ENCODE results near the gene GRID1.

The GRID1 gene

DNA sequence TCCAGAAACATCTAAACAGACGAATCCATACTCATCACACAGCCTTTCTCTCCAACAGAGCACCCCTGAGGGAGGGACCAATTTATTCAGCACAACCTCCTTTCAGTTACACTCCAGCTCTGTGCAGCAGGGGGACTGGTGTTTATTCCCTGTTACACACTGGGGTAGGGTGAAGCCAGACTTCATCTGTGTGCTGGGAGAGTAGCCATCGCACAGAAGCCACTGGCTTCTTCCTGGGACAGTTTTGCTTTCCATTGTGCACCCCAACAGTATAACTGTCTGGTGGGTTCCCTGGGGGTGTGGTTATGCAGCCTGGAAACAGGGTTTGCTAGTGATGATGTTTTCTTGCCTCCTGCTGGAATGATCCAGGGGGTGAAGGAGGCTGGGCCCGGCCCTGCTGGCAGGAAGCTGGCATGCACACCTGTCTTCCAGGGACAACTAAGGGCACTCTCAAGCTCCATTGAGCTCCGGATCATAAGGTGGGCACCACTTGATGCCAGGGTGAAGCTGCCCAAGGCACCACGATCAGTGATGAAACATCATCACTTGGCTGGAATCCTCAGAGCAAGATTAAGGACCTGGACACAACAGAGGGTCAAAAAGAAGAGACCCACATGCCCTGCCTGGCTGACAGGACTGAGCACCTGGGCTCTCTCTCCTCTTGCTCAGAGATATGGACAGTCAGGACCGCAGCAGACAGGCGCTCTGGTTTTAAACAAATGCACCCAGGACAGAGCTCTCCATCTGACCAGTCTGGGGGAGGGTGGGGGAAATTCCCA, 293.2 kb downstream of the GRID1 start:
- no peak for ATAC-seq

DNA sequence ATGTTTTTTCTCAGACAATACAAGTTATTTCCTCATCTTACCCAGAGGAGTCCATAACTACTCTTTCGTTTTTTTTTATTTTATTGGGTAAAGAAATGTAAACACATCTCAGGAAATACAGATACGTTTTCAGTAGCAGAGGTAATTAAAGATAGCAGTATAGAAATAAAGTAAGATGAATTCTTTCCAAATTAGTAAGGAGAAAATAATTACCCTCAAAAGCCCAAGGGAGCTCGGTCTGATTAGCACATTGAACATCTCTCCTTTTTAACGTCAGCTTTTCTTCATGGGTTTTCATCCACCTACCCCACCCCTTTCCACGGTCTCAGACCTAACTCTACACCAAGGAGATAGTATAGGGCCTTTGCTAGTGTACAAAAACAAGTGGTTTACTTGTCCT, 294.2 kb downstream of the GRID1 start:
- ATAC-seq: no peak

DNA sequence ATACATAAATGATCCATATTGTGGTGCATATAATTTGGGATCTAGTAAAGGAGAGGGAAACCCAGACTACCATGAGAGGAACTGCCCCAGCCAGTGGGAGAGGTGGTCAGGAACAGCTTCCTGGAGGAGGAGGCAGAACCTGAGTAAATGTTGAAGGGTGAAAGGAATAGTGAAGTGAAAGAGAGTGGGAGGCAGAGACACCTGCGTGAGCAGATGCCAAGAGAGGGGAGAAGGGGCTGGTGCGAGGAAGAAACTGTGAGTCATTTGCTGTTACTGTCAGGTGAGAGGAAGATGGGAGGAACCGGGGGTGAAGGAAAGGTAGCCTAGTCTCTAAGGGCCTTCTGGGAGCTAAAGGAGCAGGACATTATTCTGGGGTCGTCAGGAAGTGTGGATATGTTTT, 294.8 kb downstream of the GRID1 start:
- ATAC-seq: no peak

- no peak for ATAC-seq
These were observed 295.4 kb downstream of the GRID1 start for GRCh38 chr10:86071145-86071544.

DNA sequence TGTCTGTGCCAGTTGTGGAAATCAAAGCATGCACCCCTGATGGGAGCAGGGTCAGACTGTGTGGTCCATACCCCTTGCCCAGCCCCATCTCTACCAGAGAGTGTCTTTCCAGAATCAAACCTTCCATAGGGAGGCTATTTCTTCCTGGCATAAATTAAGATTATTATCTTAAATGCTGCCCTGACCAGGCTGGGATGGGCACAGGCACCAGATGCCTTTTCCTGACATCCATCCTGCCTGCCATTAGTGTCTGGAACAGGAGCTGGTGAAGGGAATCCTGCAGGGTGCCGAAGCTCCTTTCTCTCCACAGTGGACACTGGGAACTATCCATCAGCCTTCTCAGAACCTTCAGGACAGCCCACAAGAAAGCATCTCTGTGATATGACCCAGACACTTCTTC, 296.3 kb downstream of the GRID1 start:
- ATAC-seq: no peak

DNA sequence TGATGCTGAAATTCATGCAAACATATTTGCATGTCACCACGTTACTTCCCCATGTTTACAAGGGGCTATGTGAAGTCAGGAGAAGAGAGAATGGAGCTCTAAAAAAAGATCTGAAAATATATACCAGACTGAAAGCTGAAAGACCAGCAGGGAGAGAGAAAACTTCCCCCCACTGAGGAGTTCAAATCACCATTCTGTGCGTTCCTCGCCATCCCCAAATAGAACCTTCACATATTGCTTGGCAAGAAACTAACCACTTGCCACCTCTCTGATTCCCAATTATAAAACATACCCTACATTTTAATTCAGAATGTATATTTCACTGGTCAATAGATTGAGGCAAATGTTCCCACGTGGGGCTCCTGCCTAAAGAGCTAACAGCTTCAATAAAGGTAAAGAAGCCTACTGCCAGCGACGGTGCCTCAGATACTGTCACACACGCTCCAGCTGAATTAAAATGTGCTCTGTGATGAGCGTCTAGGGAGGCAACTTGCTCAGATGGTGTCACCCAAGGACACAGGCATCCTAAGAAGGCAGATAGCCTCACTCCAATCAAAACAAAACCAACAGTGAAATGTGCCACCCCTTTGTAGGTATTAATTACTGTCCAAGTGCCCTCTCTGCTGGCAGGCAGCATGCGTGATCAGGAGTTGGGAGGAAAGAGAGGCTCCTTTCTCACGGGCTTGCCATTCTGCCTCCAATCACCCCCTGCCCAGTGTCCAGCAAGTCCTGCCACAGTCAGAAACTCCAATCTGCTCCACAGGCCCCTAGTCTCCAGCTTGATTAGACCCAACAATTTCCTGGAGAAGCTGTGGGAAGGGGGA, 298.2 kb downstream of the GRID1 start:
- ATAC-seq: no peak

- no peak for ATAC-seq
These were observed 299.1 kb downstream of the GRID1 start for GRCh38 chr10:86067436-86068050.

- no peak for ATAC-seq
These were observed 299.9 kb downstream of the GRID1 start for GRCh38 chr10:86066696-86067095.

DNA sequence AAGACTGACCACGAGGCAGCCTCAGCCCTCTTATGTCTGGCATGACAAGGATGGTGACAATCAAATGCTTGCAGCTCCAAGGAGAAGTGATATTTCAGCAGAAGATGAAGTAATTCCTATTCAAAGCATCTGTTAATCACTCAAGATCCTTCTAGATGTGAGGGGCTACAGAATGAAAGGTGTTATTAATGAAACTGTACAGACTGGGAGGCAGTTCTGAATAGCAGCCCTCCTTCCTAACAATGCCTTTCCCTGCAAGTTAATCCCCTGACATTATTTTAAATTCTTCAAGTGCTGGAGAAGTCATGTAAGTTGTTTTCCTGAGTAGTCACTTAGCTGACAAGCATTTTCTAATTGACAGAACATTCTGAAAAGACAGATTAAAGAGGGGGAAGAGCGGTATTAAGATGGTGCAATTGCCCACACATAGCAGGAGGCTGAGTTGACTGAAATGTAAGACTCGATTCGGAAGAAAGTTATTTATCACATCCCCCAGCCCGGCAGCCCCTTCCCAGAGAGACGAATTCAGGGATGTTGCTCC, 300.8 kb downstream of the GRID1 start:
- ATAC-seq: no peak

GRCh38 chr10:86064931-86065662, 301.5 kb downstream of the GRID1 start:
- ATAC-seq: no peak

DNA sequence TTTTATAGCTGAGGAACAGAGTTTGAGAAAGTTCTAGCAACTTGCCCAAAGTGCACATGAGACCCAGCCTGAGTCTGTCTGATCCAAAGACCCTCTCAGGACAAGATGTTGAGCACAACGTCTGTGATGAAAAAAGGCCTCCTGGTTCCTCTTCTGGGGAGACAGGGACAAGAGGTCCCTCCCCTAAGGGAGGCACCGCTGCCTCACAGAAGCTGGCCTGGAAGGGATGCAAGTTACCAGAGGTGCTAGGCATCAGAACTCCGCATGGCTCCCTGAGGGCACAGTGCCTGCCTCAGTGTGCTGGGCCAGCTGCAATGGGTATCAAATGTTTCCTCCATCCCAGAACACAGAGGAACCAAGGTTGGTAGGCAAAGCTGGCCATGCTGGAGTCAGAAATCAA, 302.4 kb downstream of the GRID1 start:
- ATAC-seq: no peak

- ATAC-seq: no peak
These were observed 303.3 kb downstream of the GRID1 start for GRCh38 chr10:86063341-86063740.

GRCh38 chr10:86062647-86063145, 303.9 kb downstream of the GRID1 start:
- ATAC-seq: no peak

DNA sequence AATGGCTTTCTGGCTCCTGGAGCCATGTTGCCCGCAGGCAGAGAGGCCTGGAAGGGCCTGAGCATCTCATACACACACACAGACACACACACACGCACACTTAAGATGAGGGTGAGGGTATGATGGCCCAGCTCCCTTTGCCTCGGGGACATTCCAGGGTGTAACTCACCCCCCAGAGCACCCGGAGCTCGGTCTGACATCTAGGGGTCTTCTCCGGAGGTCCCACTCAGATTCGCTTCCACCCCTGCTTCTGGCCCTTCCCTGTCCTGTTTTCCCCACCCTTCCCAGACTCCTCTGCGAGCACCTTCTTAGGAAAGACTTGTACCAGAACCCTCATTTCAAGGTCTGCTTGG, 304.4 kb downstream of the GRID1 start:
- ATAC-seq: no peak

GRCh38 chr10:86061278-86062197, 305.1 kb downstream of the GRID1 start:
- ATAC-seq: no peak

DNA sequence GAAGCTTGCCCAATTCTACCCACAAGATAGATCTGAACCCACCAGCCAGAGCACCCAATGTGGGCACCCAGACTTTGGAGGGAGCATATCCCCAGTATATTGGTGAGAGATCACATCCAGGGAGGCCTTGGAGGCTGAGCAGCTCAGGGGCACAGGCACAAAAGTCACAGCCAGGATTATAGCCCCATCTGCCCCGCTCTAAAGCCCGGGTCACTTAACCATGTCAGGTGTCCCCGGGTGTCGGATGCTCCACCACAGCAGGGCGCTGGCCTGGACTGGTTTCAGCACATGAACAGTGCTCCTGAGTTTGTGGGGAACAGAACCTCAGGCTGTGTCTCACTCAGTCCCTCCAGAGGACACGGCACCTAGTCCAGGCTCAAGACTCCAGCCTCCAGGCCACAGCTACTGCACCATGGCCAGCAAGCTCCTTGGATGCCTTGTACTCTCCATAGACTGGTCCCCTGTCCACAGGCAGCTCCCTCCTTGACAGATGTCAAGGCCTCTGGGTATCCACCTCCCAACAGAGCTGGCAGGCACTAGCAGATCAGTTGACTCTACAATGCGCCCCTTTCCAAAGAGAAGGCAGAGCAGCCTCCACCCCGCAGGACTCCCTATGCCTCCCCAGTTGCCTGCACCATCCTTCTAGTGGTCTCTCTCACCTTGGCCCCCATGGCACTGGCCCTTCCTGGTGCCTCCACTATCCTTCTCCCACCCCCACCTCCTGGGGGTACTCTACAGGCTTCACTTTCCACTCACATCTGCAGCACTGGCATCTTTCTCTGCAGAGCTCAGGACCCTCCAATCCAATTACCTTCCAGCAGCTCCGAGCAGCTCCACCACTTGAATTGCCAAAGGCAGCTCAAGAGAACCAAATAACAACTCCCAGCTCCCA, 306.0 kb downstream of the GRID1 start:
- no peak for ATAC-seq

- ATAC-seq: no peak
These were observed 306.7 kb downstream of the GRID1 start for GRCh38 chr10:86059892-86060291.

DNA sequence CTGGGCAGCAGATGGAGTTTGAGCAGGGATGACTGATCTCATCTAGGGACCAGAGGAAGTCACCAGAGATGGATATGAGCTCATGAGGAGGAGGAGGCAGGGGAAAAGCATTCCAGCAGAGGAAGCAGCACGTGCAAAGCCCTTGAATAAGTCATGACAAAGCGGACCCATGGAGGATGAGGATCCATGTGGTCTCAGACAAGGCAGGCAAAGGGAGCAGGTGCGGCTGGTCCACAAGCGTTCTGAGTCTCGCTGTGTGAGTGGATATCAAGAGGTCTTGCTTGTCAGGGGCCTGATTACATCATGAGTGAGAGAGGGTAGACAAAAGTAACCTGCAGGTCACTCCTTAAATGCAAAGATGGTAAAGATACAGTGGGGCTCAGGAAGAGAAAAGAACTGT, 307.6 kb downstream of the GRID1 start:
- ATAC-seq: no peak

GRCh38 chr10:86057708-86058107, 308.9 kb downstream of the GRID1 start:
- no peak for ATAC-seq

GRCh38 chr10:86056672-86057071, 309.9 kb downstream of the GRID1 start:
- no peak for ATAC-seq

Measured in activated CD4-positive, CD25-positive, alpha-beta regulatory T cell treated with anti-CD3 and anti-CD28 coated beads, Interleukin-2, amount 50 U/mL, for 24 hours (primary cell).